OCI-LY7 (cell line): Measurements from ENCODE around the gene WNT2B. TPM values are rescaled to one million over a fixed set of nuclear protein-coding genes. Genes with fewer than 3 reads are reported as not detected.

Source experiments
- BruUV-seq: library from RNA; stranded (reverse); fragments of 400-500 nt; replicated peaks from 2 replicates; lab custom pipeline; 2021; lab: Mats Ljungman, UMichigan
- CTCF ChIA-PET: fragments of 300-600 bp; sonication (Branson Sonifier 250); formaldehyde crosslinking; loops from one replicate; lab custom pipeline; 2022; ENCODE audit warnings: antibody characterized with exemption; ENCODE audit not compliant: unreplicated experiment; lab: Charles Lee
- POLR2A ChIA-PET: fragments of 300-600 bp; sonication (Branson Sonifier 250); formaldehyde crosslinking; loops from one replicate; lab custom pipeline; 2022; ENCODE audit warnings: antibody characterized with exemption; lab: Charles Lee
- DNase-seq: peaks from one replicate; pipeline ENCODE4 v3.0.0-alpha.2; 2015; ENCODE audit warnings: low spot score
- H2AFZ ChIP-seq: fragments of 200-600 bp; sonication (generic), shearing (Covaris generic); 2 replicates; pipeline ENCODE4 v1.6.1; 2014; ENCODE audit warnings: mild to moderate bottlenecking, antibody characterized with exemption, low read length, moderate library complexity
- H3K27ac ChIP-seq: fragments of 200-600 bp; sonication (generic); 2 replicates; pipeline ENCODE4 v1.5.1; 2014; ENCODE audit warnings: mixed run types, low read depth, mild to moderate bottlenecking, moderate library complexity, low read length, inconsistent platforms; ENCODE audit not compliant: poor library complexity, severe bottlenecking
- H3K36me3 ChIP-seq: fragments of 200-600 bp; sonication (generic); 2 replicates; pipeline ENCODE4 v1.6.1; 2014; ENCODE audit warnings: mild to moderate bottlenecking, antibody characterized with exemption, low read length, moderate library complexity, mixed read lengths; ENCODE audit not compliant: insufficient read depth
- H3K4me1 ChIP-seq: fragments of 200-600 bp; sonication (generic); 2 replicates; pipeline ENCODE4 v1.5.1; 2014; ENCODE audit warnings: mild to moderate bottlenecking, low read length; ENCODE audit not compliant: insufficient read depth, poor library complexity, severe bottlenecking
- H3K4me2 ChIP-seq: fragments of 200-600 bp; sonication (generic); 2 replicates; pipeline ENCODE4 v1.6.1; 2014; ENCODE audit warnings: mild to moderate bottlenecking, low read length
- H3K4me3 ChIP-seq: fragments of 200-600 bp; sonication (generic); 2 replicates; pipeline ENCODE4 v1.5.1; 2014; ENCODE audit warnings: mild to moderate bottlenecking, low read depth, low read length; ENCODE audit not compliant: poor library complexity, severe bottlenecking
- H3K79me2 ChIP-seq: fragments of 200-600 bp; sonication (generic); 2 replicates; pipeline ENCODE4 v1.6.1; 2016; ENCODE audit warnings: low read depth, mild to moderate bottlenecking, low read length, moderate library complexity, mixed read lengths; ENCODE audit not compliant: insufficient read depth
- H3K9me2 ChIP-seq: fragments of 200-600 bp; sonication (generic); 2 replicates; pipeline ENCODE4 v1.6.1; 2016; ENCODE audit warnings: mild to moderate bottlenecking, low read length, mixed read lengths; ENCODE audit not compliant: insufficient read depth
- H3K9me3 ChIP-seq: fragments of 200-600 bp; sonication (generic); 2 replicates; pipeline ENCODE4 v1.6.1; 2014; ENCODE audit warnings: mild to moderate bottlenecking, mixed run types, low read length, mixed read lengths
- H4K20me1 ChIP-seq: fragments of 200-600 bp; sonication (generic); 2 replicates; pipeline ENCODE4 v1.6.1; 2014; ENCODE audit warnings: mild to moderate bottlenecking, antibody characterized with exemption, low read length, moderate library complexity, mixed read lengths; ENCODE audit not compliant: insufficient read depth
- EZH2phosphoT487 ChIP-seq: fragments of 200-600 bp; sonication (generic); IDR thresholded peaks from 2 replicates; pipeline ENCODE4 v1.6.1; 2018; ENCODE audit warnings: low read depth, borderline replicate concordance, mild to moderate bottlenecking, mixed run types, antibody characterized with exemption, low read length, moderate library complexity, mixed read lengths
- intact Hi-C: fragments of 100-400 bp; cut with micrococcal nuclease; formaldehyde crosslinking; loops from one replicate; pipeline ENCODE4 v1.10.0; 2022; ENCODE audit not compliant: unreplicated experiment
- total RNA-seq, 2 experiments: library from RNA; depleted of rRNA in 1 of 2; stranded (reverse); fragments of >200 nt in 1 of 2; shearing (Covaris generic) in 1 of 2; gene quantifications; 2 replicates each; pipeline ENCODE4 v1.2.3, GENCODE V29; 2014 to 2022
- TF ChIP-seq, protein P1 (sequence below): fragments of 200-600 bp; sonication (generic); conservative IDR thresholded peaks from 2 replicates; pipeline ENCODE4 v1.5.1; 2014; ENCODE audit warnings: mild to moderate bottlenecking, antibody characterized with exemption, low read length, moderate library complexity, mixed read lengths

The WNT2B gene
- total RNA-seq, 2 experiments from 2014 or later: 0.32 to 0.91 TPM

GRCh38 chr1:112496290-112496689 lies 12.5 kb upstream of the WNT2B start:
- CTCF ChIA-PET: no interaction called here
- no TSS peak for BruUV-seq
- POLR2A ChIA-PET: no interaction called here

GRCh38 chr1:112501810-112502641 lies 6.7 kb upstream of the WNT2B start:
- Histone ChIP-seq H3K9me3 (no peaks in the 10 kb centered on the region), H2AFZ (no peak overlapping the region), H3K4me2 (no peak overlapping the region), H3K27ac (no peak overlapping the region), H3K9me2 (no peaks in the 10 kb centered on the region), H3K79me2 (no peaks in the 10 kb centered on the region), H3K4me3 (no peak overlapping the region), H4K20me1 (no peaks in the 10 kb centered on the region), H3K4me1 (peaks cover 26% of the 10 kb centered on the region), H3K36me3 (no peaks in the 10 kb centered on the region)
- no peak for DNase-seq
- ChIA-PET CTCF (interaction anchor here (0.5 kb wide), 1 partner anchor 9 kb away, joined by 5 read pairs; no protein-coding TSS in a partner anchor), POLR2A (interaction anchor here (0.9 kb wide), 1 partner anchor 1261 kb away, joined by 4 read pairs; no protein-coding TSS in a partner anchor)
- TF ChIP-seq EZH2phosphoT487: no peak
- TF ChIP-seq, protein P1, sequence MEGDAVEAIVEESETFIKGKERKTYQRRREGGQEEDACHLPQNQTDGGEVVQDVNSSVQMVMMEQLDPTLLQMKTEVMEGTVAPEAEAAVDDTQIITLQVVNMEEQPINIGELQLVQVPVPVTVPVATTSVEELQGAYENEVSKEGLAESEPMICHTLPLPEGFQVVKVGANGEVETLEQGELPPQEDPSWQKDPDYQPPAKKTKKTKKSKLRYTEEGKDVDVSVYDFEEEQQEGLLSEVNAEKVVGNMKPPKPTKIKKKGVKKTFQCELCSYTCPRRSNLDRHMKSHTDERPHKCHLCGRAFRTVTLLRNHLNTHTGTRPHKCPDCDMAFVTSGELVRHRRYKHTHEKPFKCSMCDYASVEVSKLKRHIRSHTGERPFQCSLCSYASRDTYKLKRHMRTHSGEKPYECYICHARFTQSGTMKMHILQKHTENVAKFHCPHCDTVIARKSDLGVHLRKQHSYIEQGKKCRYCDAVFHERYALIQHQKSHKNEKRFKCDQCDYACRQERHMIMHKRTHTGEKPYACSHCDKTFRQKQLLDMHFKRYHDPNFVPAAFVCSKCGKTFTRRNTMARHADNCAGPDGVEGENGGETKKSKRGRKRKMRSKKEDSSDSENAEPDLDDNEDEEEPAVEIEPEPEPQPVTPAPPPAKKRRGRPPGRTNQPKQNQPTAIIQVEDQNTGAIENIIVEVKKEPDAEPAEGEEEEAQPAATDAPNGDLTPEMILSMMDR: no peak
- no TSS peak for BruUV-seq
- intact Hi-C loops: no loop called here

More at GRCh38 chr1:112496290-112496689, 12.5 kb upstream of the WNT2B start:
- Histone ChIP-seq H3K4me1 (no peaks in the 10 kb centered on the region), H2AFZ (no peak overlapping the region), H3K9me2 (no peaks in the 10 kb centered on the region), H3K4me2 (no peak overlapping the region), H4K20me1 (no peaks in the 10 kb centered on the region), H3K27ac (no peak overlapping the region), H3K4me3 (no peak overlapping the region), H3K36me3 (no peaks in the 10 kb centered on the region), H3K9me3 (no peaks in the 10 kb centered on the region), H3K79me2 (no peaks in the 10 kb centered on the region)
- TF ChIP-seq, protein P1: no peak
- no peak for TF ChIP-seq EZH2phosphoT487
- intact Hi-C loops: no loop called here
- no peak for DNase-seq

- ChIA-PET POLR2A (interaction anchor here (0.6 kb wide), 1 partner anchor 52 kb away, joined by 3 read pairs; no protein-coding TSS in a partner anchor), CTCF (interaction anchor here (0.5 kb wide), 1 partner anchor 8 kb away, joined by 5 read pairs; no protein-coding TSS in a partner anchor)
- no peaks in the 10 kb centered on the region for H3K79me2 ChIP-seq
- no peaks in the 10 kb centered on the region for H4K20me1 ChIP-seq
- no peak overlapping the region for H3K4me2 ChIP-seq
- H3K9me2 ChIP-seq: no peaks in the 10 kb centered on the region
- no peak overlapping the region for H3K4me3 ChIP-seq
- H3K36me3 ChIP-seq: no peaks in the 10 kb centered on the region
- TF ChIP-seq, protein P1: no peak
- TF ChIP-seq EZH2phosphoT487: no peak
- no peaks in the 10 kb centered on the region for H3K9me3 ChIP-seq
- H3K4me1 ChIP-seq: peaks cover 34% of the 10 kb centered on the region
- DNase-seq: no peak
- no TSS peak for BruUV-seq
- H2AFZ ChIP-seq: no peak overlapping the region
- intact Hi-C loops: no loop called here
- no peak overlapping the region for H3K27ac ChIP-seq
These were observed 5.9 kb upstream of the WNT2B start for GRCh38 chr1:112502826-112503225.
